IPS-15b (cell line): ENCODE results near the gene KCP.
A peak's percentile ranks its signal among the peaks of the same experiment; 100 is the strongest.

Experiments
- H3K27me3 ChIP-seq: one replicate; pipeline ENCODE4 v1.6.1; 2013; ENCODE audit warnings: low read length; ENCODE audit not compliant: control insufficient read depth, insufficient read depth
- H3K36me3 ChIP-seq: one replicate; pipeline ENCODE4 v1.6.1; 2013; ENCODE audit warnings: low read length; ENCODE audit not compliant: control insufficient read depth, insufficient read depth
- H3K4me1 ChIP-seq: one replicate; pipeline ENCODE4 v1.6.1; 2013; ENCODE audit warnings: mild to moderate bottlenecking, low read length; ENCODE audit not compliant: control insufficient read depth, insufficient read depth
- H3K4me3 ChIP-seq: one replicate; pipeline ENCODE4 v1.5.1; 2013; ENCODE audit warnings: low read depth, low read length
- H3K9ac ChIP-seq: one replicate; pipeline ENCODE4 v1.6.1; 2013; ENCODE audit warnings: low read depth, mild to moderate bottlenecking, low read length
- H3K9me3 ChIP-seq: one replicate; pipeline ENCODE4 v1.6.1; 2013; ENCODE audit warnings: mild to moderate bottlenecking, low read length; ENCODE audit not compliant: control insufficient read depth, insufficient read depth

Gene KCP

DNA sequence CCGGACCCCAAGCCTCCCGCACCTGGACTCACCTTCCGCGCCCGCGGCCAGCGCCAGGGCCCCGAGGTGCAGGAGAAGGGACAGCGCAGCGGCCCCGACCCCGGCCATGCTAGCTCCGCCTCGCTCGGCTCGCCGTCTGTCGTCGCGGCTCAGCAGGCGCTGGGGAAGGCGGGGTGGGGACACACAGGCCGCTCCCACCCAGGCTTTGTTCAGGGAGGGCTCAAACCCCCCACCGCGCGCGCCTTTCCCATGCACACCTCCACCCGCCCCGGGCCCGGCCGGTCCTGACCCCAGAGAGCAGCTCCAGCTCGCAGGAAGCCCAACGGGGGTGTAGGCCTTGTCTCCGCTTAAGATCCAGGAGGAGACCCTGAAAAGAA, at the start of gene KCP:
Gene KCP, minus strand, starts transcription at position 141 of the 377 bp plus-strand sequence. Its CDS starts 33 bp downstream, at position 108.
- Histone ChIP-seq H3K9ac (peak within 1 kb of the TSS; percentile 37), H3K27me3 (peaks cover 35% of the 10 kb centered on the region)

DNA sequence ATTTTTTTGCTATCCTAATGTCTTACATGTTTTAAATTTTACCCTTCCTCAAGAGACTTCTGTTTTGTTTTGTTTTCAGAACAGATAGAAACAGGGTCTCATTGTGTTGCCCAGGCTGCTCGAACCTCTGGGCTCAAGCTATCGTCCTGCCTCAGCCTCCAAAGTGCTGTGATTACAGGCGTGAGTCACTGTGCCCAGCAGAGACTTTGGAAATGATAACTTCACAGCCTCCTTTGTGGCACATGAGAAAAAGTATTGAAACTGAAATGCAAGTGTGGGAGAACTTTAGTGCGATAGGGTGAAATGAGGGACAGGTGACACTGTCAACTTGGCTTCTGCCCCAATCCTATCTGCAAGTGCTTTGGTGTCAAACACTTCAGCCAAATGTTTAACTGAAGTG, 48.8 kb upstream of the KCP start:
- Histone ChIP-seq H3K9ac (no peak overlapping the region), H3K27me3 (no peaks in the 10 kb centered on the region), H3K4me1 (peaks cover 5% of the 10 kb centered on the region), H3K9me3 (no peaks in the 10 kb centered on the region), H3K36me3 (peaks cover 10% of the 10 kb centered on the region), H3K4me3 (no peak overlapping the region)

More for the DNA sequence above, at the start of gene KCP:
- Histone ChIP-seq H3K4me3 (peak within 1 kb of the TSS; percentile 58), H3K9me3 (no peaks in the 10 kb centered on the region), H3K4me1 (peaks cover 14% of the 10 kb centered on the region), H3K36me3 (peaks cover 2% of the 10 kb centered on the region)

DNA sequence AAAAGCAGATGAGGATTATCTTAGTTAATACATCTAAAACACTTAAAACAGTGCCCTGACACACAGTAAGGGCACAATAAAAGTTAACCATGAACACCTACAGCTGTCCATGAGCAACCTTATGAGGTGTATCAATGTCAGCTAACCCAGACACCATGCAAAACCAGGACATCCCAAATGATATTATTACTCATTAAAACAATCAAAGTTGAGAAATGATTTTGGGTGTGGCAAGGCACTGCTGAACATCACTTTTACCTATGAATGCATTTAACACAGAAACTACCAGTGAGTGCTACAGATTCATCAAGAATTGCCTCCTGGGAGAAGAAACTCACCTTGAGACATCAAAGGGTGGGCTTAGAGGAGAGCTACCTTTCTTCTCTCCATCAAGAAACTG, 45.5 kb upstream of the KCP start:
- Histone ChIP-seq H3K27me3 (no peaks in the 10 kb centered on the region), H3K4me3 (no peak overlapping the region), H3K4me1 (peaks cover 9% of the 10 kb centered on the region), H3K9ac (no peak overlapping the region), H3K9me3 (no peaks in the 10 kb centered on the region), H3K36me3 (peaks cover 10% of the 10 kb centered on the region)

DNA sequence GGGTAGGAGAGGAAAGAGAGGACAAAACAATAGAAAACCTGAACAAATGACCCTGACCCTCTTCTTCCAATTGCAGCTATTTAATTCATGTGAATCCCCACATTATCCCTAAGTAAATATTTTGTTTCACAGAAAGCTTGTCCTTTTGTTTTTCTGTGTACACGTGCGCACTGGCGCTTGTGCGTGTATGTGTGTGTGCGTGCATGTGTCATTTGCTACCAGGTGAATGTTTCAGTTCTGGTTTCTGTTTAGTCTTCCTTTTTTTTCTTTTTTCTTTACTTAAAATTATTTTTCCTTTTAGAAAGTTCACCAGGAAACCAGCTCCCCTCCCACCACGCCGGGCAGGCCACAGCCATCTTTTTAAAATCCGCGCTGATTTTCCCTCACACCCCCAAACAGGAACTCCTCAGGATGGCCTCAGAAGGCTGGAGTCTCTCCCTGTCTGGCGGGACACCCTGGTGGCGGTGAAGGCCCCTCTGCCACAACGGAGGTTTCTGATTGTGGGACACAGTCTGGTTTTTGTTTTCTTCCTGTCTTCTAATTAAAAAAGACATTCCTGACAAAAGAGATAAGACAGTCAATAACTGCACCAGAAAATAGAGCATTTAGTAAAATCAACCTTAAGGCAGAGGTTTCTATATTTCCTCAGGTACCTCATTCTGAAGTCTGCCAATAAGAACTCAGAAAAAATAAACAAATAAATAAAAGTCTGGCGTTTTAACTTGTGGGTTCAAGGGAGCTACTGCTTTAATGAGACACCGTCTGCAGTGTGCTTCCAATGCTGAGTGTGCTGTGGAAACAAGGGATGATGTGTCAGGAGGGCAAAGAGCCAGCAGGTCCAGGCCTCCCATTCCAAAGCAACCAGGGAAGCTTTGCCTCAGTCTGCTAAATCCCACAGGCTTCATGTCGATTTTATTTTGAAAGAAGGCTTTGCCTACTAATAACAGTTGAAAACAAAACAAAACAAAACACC, 44.6 kb upstream of the KCP start:
- H3K36me3 ChIP-seq = peaks cover 10% of the 10 kb centered on the region
- H3K9me3 ChIP-seq = no peaks in the 10 kb centered on the region
- H3K4me1 ChIP-seq = peaks cover 9% of the 10 kb centered on the region
- H3K27me3 ChIP-seq = no peaks in the 10 kb centered on the region
- no peak overlapping the region for H3K9ac ChIP-seq
- H3K4me3 ChIP-seq = no peak overlapping the region

DNA sequence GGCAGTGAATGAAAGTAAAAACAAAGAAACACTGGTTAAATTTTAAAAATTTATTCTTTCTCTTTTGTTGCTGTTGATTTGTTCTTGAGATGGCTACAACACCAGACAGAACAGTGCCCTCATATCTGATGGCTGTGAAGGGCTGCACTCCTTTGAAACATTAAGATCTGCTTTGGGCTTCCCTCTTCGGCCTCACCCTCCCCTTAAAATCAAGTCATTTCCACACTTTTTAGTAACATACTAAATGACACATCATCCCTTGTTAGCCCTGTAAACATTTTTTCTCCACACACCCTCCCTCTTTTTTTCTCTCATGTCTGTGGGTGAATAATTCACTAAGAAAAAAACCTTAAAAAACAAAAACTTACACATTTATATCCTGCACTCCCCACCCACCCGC, 43.6 kb upstream of the KCP start:
- Histone ChIP-seq H3K9me3 (no peaks in the 10 kb centered on the region), H3K9ac (no peak overlapping the region), H3K4me3 (no peak overlapping the region), H3K36me3 (peaks cover 7% of the 10 kb centered on the region), H3K27me3 (no peaks in the 10 kb centered on the region), H3K4me1 (peaks cover 9% of the 10 kb centered on the region)

DNA sequence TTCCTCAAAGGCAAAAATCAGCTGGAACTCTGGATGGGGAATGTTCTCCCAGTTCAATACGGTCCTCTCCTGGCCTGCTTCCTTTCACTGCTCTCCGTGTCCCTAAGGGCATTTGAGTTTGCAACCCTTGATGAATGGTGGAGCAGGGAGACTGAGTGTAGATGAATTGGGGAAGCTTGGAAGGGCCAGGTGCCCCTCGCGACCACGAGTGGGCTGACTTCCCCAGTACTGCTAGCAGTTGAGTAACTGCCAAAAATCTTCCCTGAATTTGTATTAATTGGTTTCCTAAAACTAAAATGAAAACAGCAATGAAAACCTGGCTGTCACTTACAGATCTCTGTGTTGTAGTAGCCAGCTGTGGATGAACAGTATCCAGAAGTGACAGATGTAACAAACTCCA, 40.8 kb upstream of the KCP start:
- Histone ChIP-seq H3K27me3 (no peaks in the 10 kb centered on the region), H3K9ac (no peak overlapping the region), H3K4me3 (no peak overlapping the region), H3K4me1 (peaks cover 9% of the 10 kb centered on the region), H3K36me3 (no peaks in the 10 kb centered on the region), H3K9me3 (no peaks in the 10 kb centered on the region)

DNA sequence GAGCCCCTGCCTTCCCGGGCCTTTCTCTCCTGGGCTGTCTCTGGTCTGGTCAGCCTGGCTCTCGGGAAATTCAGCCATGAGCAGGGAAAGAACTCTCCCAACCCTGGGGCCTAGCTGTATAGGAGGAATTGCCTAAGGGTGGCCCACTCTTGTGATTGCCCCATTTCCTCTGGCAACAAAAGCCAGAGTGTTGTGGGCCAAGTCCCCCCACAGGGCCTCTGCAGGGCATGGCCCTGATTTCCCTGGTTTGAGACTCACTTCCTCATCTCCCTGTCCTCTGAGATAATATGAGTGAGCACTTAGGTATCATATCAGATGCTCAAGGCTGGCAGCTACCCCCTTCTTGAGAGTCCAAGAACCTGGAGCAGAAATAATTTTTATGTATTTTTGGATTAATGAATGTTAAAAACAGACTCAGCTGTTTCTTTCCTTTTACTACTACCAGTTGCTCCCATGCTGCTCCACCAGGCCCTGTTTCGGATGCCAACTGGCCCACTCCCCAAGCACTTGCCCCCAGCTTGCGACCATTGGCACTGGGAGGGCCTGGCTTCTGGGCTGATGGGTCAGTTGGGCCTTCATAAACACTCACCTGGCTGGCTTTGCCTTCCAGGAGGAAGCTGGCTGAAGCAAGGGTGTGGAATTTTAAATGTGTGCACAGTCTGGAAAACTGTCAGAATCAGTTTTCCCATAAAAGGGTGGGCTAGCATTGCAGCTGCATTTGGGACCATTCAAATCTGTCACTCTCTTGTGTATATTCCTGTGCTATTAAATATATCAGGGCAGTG, 38.7 kb upstream of the KCP start:
- Histone ChIP-seq H3K27me3 (no peaks in the 10 kb centered on the region), H3K9ac (no peak overlapping the region), H3K4me1 (peaks cover 4% of the 10 kb centered on the region), H3K36me3 (no peaks in the 10 kb centered on the region), H3K4me3 (no peak overlapping the region), H3K9me3 (no peaks in the 10 kb centered on the region)

DNA sequence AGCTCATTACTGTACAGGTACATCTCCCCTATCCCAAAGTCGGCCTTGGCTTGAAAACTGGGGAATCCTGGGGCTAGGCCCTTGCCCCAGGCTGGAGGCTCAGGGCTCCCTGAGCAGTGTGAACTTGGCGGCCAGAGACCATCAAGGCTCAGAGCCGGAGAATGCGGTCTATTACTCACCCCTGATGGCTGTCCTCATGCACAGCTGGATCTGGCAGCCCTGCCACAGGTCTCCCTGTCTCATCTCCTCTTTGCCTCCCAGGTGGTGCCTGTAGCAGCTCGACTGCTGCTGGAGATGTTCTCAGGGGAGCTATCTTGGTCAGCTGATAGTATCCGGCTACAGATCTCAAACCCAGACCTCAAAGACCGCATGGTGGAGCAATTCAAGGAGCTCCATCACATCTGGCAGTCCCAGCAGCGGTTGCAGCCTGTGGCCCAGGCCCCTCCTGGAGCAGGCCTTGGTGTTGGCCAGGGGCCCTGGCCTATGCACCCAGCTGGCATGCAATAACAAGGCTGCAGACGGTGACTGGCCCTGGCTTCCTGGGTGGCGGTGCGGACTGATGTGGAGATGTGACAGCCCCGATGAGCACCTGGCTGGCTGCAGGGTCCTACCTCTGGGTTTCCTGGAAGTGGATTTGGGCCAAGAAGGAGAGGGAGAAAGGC, 37.9 kb upstream of the KCP start:
- Histone ChIP-seq H3K36me3 (no peaks in the 10 kb centered on the region), H3K4me1 (peaks cover under 1% of the 10 kb centered on the region), H3K9me3 (no peaks in the 10 kb centered on the region), H3K27me3 (no peaks in the 10 kb centered on the region), H3K4me3 (no peak overlapping the region), H3K9ac (no peak overlapping the region)

DNA sequence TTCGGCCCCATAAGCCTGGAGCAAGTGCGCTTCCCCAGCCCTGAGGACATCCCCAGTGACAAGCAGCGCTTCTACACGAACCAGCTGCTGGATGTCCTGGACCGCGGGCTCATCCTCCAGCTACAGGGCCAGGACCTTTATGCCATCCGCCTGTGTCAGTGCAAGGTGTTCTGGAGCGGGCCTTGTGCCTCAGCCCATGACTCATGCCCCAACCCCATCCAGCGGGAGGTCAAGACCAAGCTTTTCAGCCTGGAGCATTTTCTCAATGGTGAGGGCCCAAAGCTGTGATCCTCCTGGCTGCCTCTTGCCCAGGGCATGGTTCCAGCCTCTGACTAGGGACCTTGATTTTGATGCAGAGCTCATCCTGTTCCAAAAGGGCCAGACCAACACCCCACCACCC, 37.3 kb upstream of the KCP start:
- H3K36me3 ChIP-seq = no peaks in the 10 kb centered on the region
- no peak overlapping the region for H3K9ac ChIP-seq
- H3K4me3 ChIP-seq = no peak overlapping the region
- no peaks in the 10 kb centered on the region for H3K9me3 ChIP-seq
- H3K4me1 ChIP-seq = no peaks in the 10 kb centered on the region
- H3K27me3 ChIP-seq = no peaks in the 10 kb centered on the region

DNA sequence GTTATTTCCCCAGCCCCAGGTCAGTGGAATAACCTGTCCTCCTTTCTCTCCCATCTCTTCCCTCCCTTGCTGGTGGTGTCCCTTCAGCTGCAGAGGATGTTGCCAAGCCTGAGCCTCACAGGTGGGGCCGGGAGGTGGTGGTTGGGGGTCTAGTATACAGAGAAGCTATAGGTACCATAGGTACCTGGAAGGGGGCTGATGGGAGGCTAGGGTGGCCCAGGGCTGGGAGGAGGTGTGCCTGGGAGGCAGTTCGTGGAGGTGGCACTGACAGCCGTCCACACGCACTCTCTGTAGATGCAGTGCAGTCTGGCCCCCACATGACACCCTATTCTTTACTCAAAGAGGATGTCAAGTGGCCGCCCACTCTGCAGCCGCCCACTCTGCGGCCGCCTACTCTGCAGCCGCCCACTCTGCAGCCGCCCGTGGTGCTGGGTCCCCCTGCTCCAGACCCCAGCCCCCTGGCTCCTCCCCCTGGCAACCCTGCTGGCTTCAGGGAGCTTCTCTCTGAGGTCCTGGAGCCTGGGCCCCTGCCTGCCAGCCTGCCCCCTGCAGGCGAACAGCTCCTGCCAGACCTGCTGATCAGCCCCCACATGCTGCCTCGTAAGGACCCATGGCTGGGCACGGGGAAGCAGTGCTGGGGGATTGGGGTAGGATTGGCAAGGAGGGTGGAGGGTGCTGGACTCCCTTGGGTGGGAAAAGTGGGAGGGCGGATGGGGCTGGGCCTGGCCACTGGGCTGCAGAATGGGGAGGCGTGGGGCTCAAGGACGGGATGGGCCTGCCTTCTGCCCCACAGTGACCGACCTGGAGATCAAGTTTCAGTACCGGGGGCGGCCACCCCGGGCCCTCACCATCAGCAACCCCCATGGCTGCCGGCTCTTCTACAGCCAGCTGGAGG, 36.7 kb upstream of the KCP start:
- Histone ChIP-seq H3K4me1 (no peaks in the 10 kb centered on the region), H3K9me3 (no peaks in the 10 kb centered on the region), H3K27me3 (no peaks in the 10 kb centered on the region), H3K4me3 (no peak overlapping the region), H3K36me3 (no peaks in the 10 kb centered on the region), H3K9ac (no peak overlapping the region)
